HCT116 (cell line): Measurements from ENCODE around the gene ARID5A. TPM values are rescaled to one million over a fixed set of nuclear protein-coding genes. Genes with fewer than 3 reads are reported as not detected.

ENCODE experiments used
- ATAC-seq: fragments of 200-7000 bp; cut with Tn5 transposase; 2 replicates; pipeline ENCODE4 v1.9.1; 2020; ENCODE audit warnings: mild to moderate bottlenecking, moderate library complexity
- BruUV-seq: library from RNA; stranded (reverse); fragments of 400-500 nt; replicated peaks from 2 replicates; lab custom pipeline; 2021; lab: Mats Ljungman, UMichigan
- CTCF ChIA-PET: fragments of 300-600 bp; sonication (Branson Sonifier 250); formaldehyde crosslinking; loops from one replicate; lab custom pipeline; 2021; ENCODE audit warnings: antibody characterized with exemption; lab: Charles Lee
- POLR2A ChIA-PET: fragments of 300-600, 350-600 bp; sonication (Branson Sonifier 250); formaldehyde crosslinking; loops from one replicate; lab custom pipeline; 2021; ENCODE audit warnings: antibody characterized with exemption; lab: Charles Lee
- RAD21 ChIA-PET, 2 experiments: fragments of 300-600 bp; sonication (Branson Sonifier 250); formaldehyde crosslinking; loops; one replicate each; lab custom pipeline; 2023; ENCODE audit warnings: low total read pairs in 2 of 2; ENCODE audit not compliant: uncharacterized antibody in 2 of 2, unreplicated experiment in 2 of 2, low non-redundant PET in 1 of 2; lab: Charles Lee
- DNase-seq: peaks from one replicate; pipeline ENCODE4 v3.0.0-alpha.2; 2010; ENCODE audit warnings: low read depth, low spot score
- H2AFZ ChIP-seq: fragments of 200-600 bp; shearing (Covaris generic), sonication (generic); 2 replicates; pipeline ENCODE4 v1.6.1; 2017; ENCODE audit warnings: low read depth, mixed run types, mixed read lengths, antibody characterized with exemption, low read length; ENCODE audit not compliant: poor library complexity, severe bottlenecking
- H3K27ac ChIP-seq: 2 replicates; pipeline ENCODE4 v1.5.1; 2012; ENCODE audit warnings: low read depth, low read length
- H3K27me3 ChIP-seq: fragments of 200-600 bp; sonication (generic); 2 replicates; pipeline ENCODE4 v1.6.1; 2016; ENCODE audit warnings: mixed run types, low read length, mixed read lengths; ENCODE audit not compliant: insufficient read depth
- H3K36me3 ChIP-seq, 2 experiments: fragments of 200-500 bp in 1 of 2; fragments of 200-600 bp in 1 of 2; sonication (Bioruptor generic) in 1 of 2; sonication (generic) in 1 of 2; 2 replicates each; pipeline versions ENCODE4 v1.5.1 to v1.6.1; 2014 to 2016; ENCODE audit warnings: low read length in 2 of 2, inconsistent platforms in 1 of 2, mixed read lengths in 1 of 2, mixed run types in 1 of 2; ENCODE audit not compliant: insufficient read depth in 2 of 2, control insufficient read depth in 1 of 2
- H3K4me1 ChIP-seq, 2 experiments: fragments of 200-600 bp in 1 of 2; sonication (generic) in 1 of 2; 2 replicates each; pipeline versions ENCODE4 v1.5.1 to v1.6.1; 2012 to 2017; ENCODE audit warnings: low read length in 2 of 2, inconsistent platforms in 1 of 2, mild to moderate bottlenecking in 1 of 2, mixed read lengths in 1 of 2, mixed run types in 1 of 2, moderate library complexity in 1 of 2; ENCODE audit not compliant: insufficient read depth in 2 of 2, control insufficient read depth in 1 of 2
- H3K4me2 ChIP-seq: fragments of 200-600 bp; sonication (generic); 2 replicates; pipeline ENCODE4 v1.6.1; 2017; ENCODE audit warnings: mixed run types, low read length, mixed read lengths
- H3K4me3 ChIP-seq, 2 experiments: fragments of 200-600 bp in 1 of 2; sonication (generic) in 1 of 2; replicated peaks in 1 of 2; 2 replicates each; pipeline ENCODE4 v1.5.1; 2011 to 2016; ENCODE audit warnings: low read length in 2 of 2, control low read depth in 1 of 2, low read depth in 1 of 2, mild to moderate bottlenecking in 1 of 2, mixed read lengths in 1 of 2, mixed run types in 1 of 2
- H3K79me2 ChIP-seq: fragments of 200-600 bp; sonication (generic); 2 replicates; pipeline ENCODE4 v1.6.1; 2017; ENCODE audit warnings: mild to moderate bottlenecking, mixed run types, low read length, moderate library complexity, mixed read lengths; ENCODE audit not compliant: insufficient read depth
- H3K9ac ChIP-seq: fragments of 200-600 bp; sonication (generic); 2 replicates; pipeline ENCODE4 v1.6.1; 2016; ENCODE audit warnings: low read length, mixed read lengths
- H3K9me2 ChIP-seq: fragments of 200-600 bp; sonication (generic), shearing (Covaris generic); 2 replicates; pipeline ENCODE4 v1.6.1; 2017; ENCODE audit warnings: mixed run types, mild to moderate bottlenecking, moderate library complexity; ENCODE audit not compliant: insufficient read depth
- H3K9me3 ChIP-seq, 2 experiments: fragments of 200-500 bp in 1 of 2; fragments of 200-600 bp in 1 of 2; sonication (Bioruptor generic) in 1 of 2; sonication (generic) in 1 of 2; 2 replicates each; pipeline ENCODE4 v1.6.1; 2014 to 2017; ENCODE audit warnings: low read length in 2 of 2, mixed read lengths in 2 of 2, inconsistent platforms in 1 of 2, low read depth in 1 of 2, mild to moderate bottlenecking in 1 of 2, mixed run types in 1 of 2, moderate library complexity in 1 of 2; ENCODE audit not compliant: control insufficient read depth in 1 of 2, insufficient read depth in 1 of 2
- H4K20me1 ChIP-seq: fragments of 200-600 bp; sonication (generic), shearing (Covaris generic); 2 replicates; pipeline ENCODE4 v1.6.1; 2017; ENCODE audit warnings: mixed run types, mild to moderate bottlenecking, moderate library complexity; ENCODE audit not compliant: insufficient read depth
- ATF3 ChIP-seq: IDR thresholded peaks from 2 replicates; pipeline ENCODE4 v1.6.1; 2012
- CEBPB ChIP-seq: IDR thresholded peaks from 2 replicates; pipeline ENCODE4 v1.6.1; 2012; ENCODE audit warnings: low read depth
- CTCF ChIP-seq, 3 experiments: fragments of 200-600 bp in 1 of 3; sonication (generic) in 1 of 3; IDR thresholded peaks in 2 of 3; conservative IDR thresholded peaks in 1 of 3; 2 replicates each; pipeline ENCODE4 v1.5.1; 2012 to 2017; ENCODE audit warnings: low read depth in 2 of 3, low read length in 2 of 3, antibody characterized with exemption in 1 of 3, borderline replicate concordance in 1 of 3, control low read depth in 1 of 3, mild to moderate bottlenecking in 1 of 3, mixed read lengths in 1 of 3, mixed run types in 1 of 3, moderate library complexity in 1 of 3; ENCODE audit not compliant: insufficient read depth in 1 of 3
- EGR1 ChIP-seq: IDR thresholded peaks from 2 replicates; pipeline ENCODE4 v1.6.1; 2012; ENCODE audit warnings: low read depth
- EZH2phosphoT487 ChIP-seq: fragments of 200-600 bp; IDR thresholded peaks from 2 replicates; pipeline ENCODE4 v1.6.1; 2018; ENCODE audit warnings: antibody characterized with exemption, borderline replicate concordance
- FOSL1 ChIP-seq: IDR thresholded peaks from 2 replicates; pipeline ENCODE4 v1.6.1; 2012; ENCODE audit warnings: low read depth
- JUND ChIP-seq: IDR thresholded peaks from 2 replicates; pipeline ENCODE4 v1.6.1; 2012
- MAX ChIP-seq: IDR thresholded peaks from 2 replicates; pipeline ENCODE4 v1.6.1; 2012
- POLR2A ChIP-seq: IDR thresholded peaks from 2 replicates; pipeline ENCODE4 v1.7.0; 2011; ENCODE audit warnings: borderline replicate concordance; ENCODE audit not compliant: insufficient read depth, insufficient read length; ENCODE audit errors: extremely low read depth
- RAD21 ChIP-seq: IDR thresholded peaks from 2 replicates; pipeline ENCODE4 v1.6.1; 2012; ENCODE audit warnings: low read depth, mild to moderate bottlenecking
- REST ChIP-seq: IDR thresholded peaks from 2 replicates; pipeline ENCODE4 v1.6.1; 2012; ENCODE audit warnings: low read depth
- SIN3A ChIP-seq: IDR thresholded peaks from 2 replicates; pipeline ENCODE4 v1.6.1; 2012; ENCODE audit warnings: low read depth
- SP1 ChIP-seq: IDR thresholded peaks from 2 replicates; pipeline ENCODE4 v1.6.1; 2012; ENCODE audit warnings: low read depth
- YY1 ChIP-seq: IDR thresholded peaks from 2 replicates; pipeline ENCODE4 v1.6.1; 2011; ENCODE audit warnings: low read length, low read depth, moderate library complexity, mild to moderate bottlenecking; ENCODE audit not compliant: insufficient replicate concordance; ENCODE audit errors: extremely low read depth
- ZBTB33 ChIP-seq: IDR thresholded peaks from 2 replicates; pipeline ENCODE4 v1.6.1; 2011; ENCODE audit warnings: mild to moderate bottlenecking, low read length, moderate library complexity; ENCODE audit not compliant: insufficient replicate concordance; ENCODE audit errors: extremely low read depth
- ZFX ChIP-seq: fragments of 450-650 bp; IDR thresholded peaks from 2 replicates; pipeline ENCODE4 v1.6.1; 2017
- intact Hi-C: fragments of 100-400 bp; cut with micrococcal nuclease; formaldehyde crosslinking; loops from 2 replicates; pipeline ENCODE4 v1.10.0; 2022
- total RNA-seq: library from RNA; stranded (reverse); gene quantifications from one replicate; pipeline ENCODE4 v1.2.1, GENCODE V29; 2021; ENCODE audit not compliant: unreplicated experiment

The ARID5A gene
- total RNA-seq, 1 experiment from 2014 or later, result 8.2 TPM

- Histone ChIP-seq H3K4me2 (peak overlapping the region; percentile 69; the same call in 1 of the 2 replicates), H3K79me2 (no peaks in the 10 kb centered on the region), H3K9me2 (no peaks in the 10 kb centered on the region), H4K20me1 (no peaks in the 10 kb centered on the region), H3K4me3 (no peak overlapping the region), H3K9me3 (no peaks in the 10 kb centered on the region; a peak in 1 of 4 replicates), H3K36me3 (no peaks in the 10 kb centered on the region), H3K9ac (no peak overlapping the region), H3K27me3 (no peaks in the 10 kb centered on the region), H2AFZ (no peak overlapping the region), H3K4me1 (peaks cover 16 to 22% of the 10 kb centered on the region in 2 experiments), H3K27ac (no peak overlapping the region)
- ChIA-PET RAD21 (no interaction called here), POLR2A (no interaction called here), CTCF (interaction anchor here (1.6 to 1.7 kb wide), 2 partner anchors 17 to 83 kb away, joined by 5 to 8 read pairs; no protein-coding TSS in a partner anchor)
- no TSS peak for BruUV-seq
- ATAC-seq (no peak), DNase-seq (no peak)
- intact Hi-C loops, result loop anchor here (5.0 kb wide), 1 partner anchor 85 kb away; no protein-coding TSS in a partner anchor
- TF ChIP-seq MAX (no peak), EGR1 (no peak), CTCF (IDR thresholded peaks at IDR 0.05 in 2 of 3, conservative IDR thresholded peaks at IDR 0.05 in 1 of 3; ENCODE audit: borderline replicate concordance in 1 of 3, insufficient read depth in 1 of 3, low read depth in 2 of 3, low read length in 2 of 3) (no peak), RAD21 (no peak), EZH2phosphoT487 (no peak), ZFX (no peak), JUND (no peak), SP1 (no peak), SIN3A (no peak), FOSL1 (no peak), YY1 (no peak), POLR2A (no peak), ATF3 (no peak), ZBTB33 (no peak), CEBPB (no peak), REST (no peak)
These were observed 44.6 kb upstream of the ARID5A start for GRCh38 chr2:96491860-96492497.
